ENCODE results near the gene UBAC2. TPM values are rescaled to one million over a fixed set of nuclear protein-coding genes. Genes with fewer than 3 reads are reported as not detected.

The UBAC2 gene
- total RNA-seq, 2 experiments from 2014 or later = 26.8 to 28.5 TPM

DNA sequence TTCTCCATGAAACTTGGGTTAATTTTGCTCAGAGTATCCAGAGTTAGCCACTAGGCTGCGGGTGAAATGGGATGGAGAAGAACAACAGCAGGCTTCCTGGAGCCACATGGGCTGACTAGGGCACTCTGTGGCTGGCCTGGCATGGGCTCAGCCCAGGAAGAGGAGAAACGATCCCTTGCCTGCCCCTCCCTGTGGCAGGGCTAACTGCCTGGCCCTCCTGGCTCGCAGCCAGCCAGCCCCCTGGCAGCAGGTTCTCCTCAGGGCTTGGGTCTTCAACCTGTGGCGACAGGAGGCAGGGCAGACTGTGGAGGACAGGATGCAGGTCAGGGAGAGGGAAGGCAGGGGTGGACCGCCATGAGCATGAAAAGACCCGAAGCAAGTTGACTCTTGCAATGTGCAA lies 185.3 kb downstream of the UBAC2 start:
- Histone ChIP-seq H3K36me3 (ENCODE audit: insufficient read depth, low read length) (peaks cover 13% of the 10 kb centered on the region; the same call in 1 of the 2 replicates), H3K9me3 (ENCODE audit: low read length) (no peaks in the 10 kb centered on the region), H3K4me1 (ENCODE audit: insufficient read depth, low read length, poor library complexity, severe bottlenecking) (peaks cover 3% of the 10 kb centered on the region), H3K79me2 (ENCODE audit: insufficient read depth, low read depth, low read length) (no peaks in the 10 kb centered on the region), H3K4me3 (ENCODE audit: low read depth, low read length, poor library complexity, severe bottlenecking) (no peak overlapping the region), H3K9me2 (ENCODE audit: insufficient read depth, low read length) (no peaks in the 10 kb centered on the region), H2AFZ (ENCODE audit: low read length) (no peak overlapping the region), H4K20me1 (ENCODE audit: insufficient read depth, low read length) (no peaks in the 10 kb centered on the region), H3K4me2 (ENCODE audit: low read length) (no peak overlapping the region), H3K27ac (ENCODE audit: low read depth, low read length, poor library complexity, severe bottlenecking) (no peak overlapping the region)
- intact Hi-C loops (cut with micrococcal nuclease; ENCODE audit: unreplicated experiment) = loop anchor here (5.0 kb wide), 2 partner anchors 119 to 209 kb away; no protein-coding TSS in a partner anchor
- BruUV-seq (replicated peaks) = TSS peak; percentile 76
- DNase-seq (ENCODE audit: low spot score) = no peak
- ChIA-PET CTCF (ENCODE audit: unreplicated experiment) (no interaction called here), POLR2A (no interaction called here)
- no peak for TF ChIP-seq CTCF (conservative IDR thresholded peaks at IDR 0.05; ENCODE audit: low read length)
- no peak for TF ChIP-seq EZH2phosphoT487 (IDR thresholded peaks at IDR 0.05; ENCODE audit: borderline replicate concordance, low read depth, low read length)

DNA sequence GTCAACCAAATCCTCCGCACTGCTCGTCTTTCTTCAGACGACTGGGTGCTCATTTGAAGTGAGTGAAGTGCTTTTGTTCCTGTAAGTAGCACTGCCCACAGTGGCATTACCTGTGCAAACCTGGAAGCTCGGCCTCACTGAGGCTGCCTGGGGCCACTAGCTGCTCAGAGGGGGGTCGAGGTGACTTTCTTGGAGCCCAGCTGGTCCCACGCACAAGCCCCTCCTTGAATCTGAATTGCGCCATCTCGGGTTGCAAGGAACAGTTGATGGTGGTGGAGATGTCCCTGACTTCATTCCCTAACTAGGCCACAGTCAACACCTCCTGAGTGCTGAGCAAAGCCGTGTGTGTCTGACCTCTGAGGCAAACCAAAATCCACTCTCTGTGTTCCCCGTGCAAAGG lies 185.8 kb downstream of the UBAC2 start:
- Histone ChIP-seq H3K79me2 (ENCODE audit: insufficient read depth, low read depth, low read length) (no peaks in the 10 kb centered on the region), H3K4me1 (ENCODE audit: insufficient read depth, low read length, poor library complexity, severe bottlenecking) (peaks cover 3% of the 10 kb centered on the region), H3K27ac (ENCODE audit: low read depth, low read length, poor library complexity, severe bottlenecking) (no peak overlapping the region), H3K4me2 (ENCODE audit: low read length) (no peak overlapping the region), H3K4me3 (ENCODE audit: low read depth, low read length, poor library complexity, severe bottlenecking) (no peak overlapping the region), H2AFZ (ENCODE audit: low read length) (no peak overlapping the region), H3K9me3 (ENCODE audit: low read length) (no peaks in the 10 kb centered on the region), H3K36me3 (ENCODE audit: insufficient read depth, low read length) (peaks cover 13% of the 10 kb centered on the region; the same call in 1 of the 2 replicates), H4K20me1 (ENCODE audit: insufficient read depth, low read length) (no peaks in the 10 kb centered on the region), H3K9me2 (ENCODE audit: insufficient read depth, low read length) (no peaks in the 10 kb centered on the region)
- TF ChIP-seq EZH2phosphoT487 (IDR thresholded peaks at IDR 0.05; ENCODE audit: borderline replicate concordance, low read depth, low read length) (no peak), CTCF (conservative IDR thresholded peaks at IDR 0.05; ENCODE audit: low read length) (no peak)
- BruUV-seq (replicated peaks) = no TSS peak
- intact Hi-C loops (cut with micrococcal nuclease; ENCODE audit: unreplicated experiment) = loop anchor here (5.0 kb wide), 2 partner anchors 119 to 209 kb away; no protein-coding TSS in a partner anchor
- ChIA-PET CTCF (ENCODE audit: unreplicated experiment) (interaction anchor here (0.6 kb wide), 1 partner anchor 50 kb away, joined by 3 read pairs; no protein-coding TSS in a partner anchor), POLR2A (interaction anchor here (0.9 kb wide), 1 partner anchor 116 kb away, joined by 3 read pairs; no protein-coding TSS in a partner anchor)
- no peak for DNase-seq (ENCODE audit: low spot score)

Measured in OCI-LY7 (cell line).